Tibial artery (tissue), 4 donors: Measurements from ENCODE around the gene DYNC2H1.
"Not testable (repeated sequence)": the region's sequence is repeated elsewhere in the genome, so short reads cannot be mapped to it uniquely, and the experiment has no call there.

ENCODE experiments used
- DNase-seq, 2 donors: peaks; one replicate each; pipeline ENCODE4 v3.0.0-alpha.2; 2019
- H3K27ac ChIP-seq, 2 donors: fragments of 200-600 bp; sonication (generic) in 1 of 2; 1 replicate in 1 of 2; 2 replicates in 1 of 2; pipeline ENCODE4 v1.5.1; 2018 to 2019; ENCODE audit warnings: mild to moderate bottlenecking in 1 of 2
- H3K27me3 ChIP-seq, 2 donors: fragments of 200-600 bp; sonication (generic) in 1 of 2; one replicate each; pipeline versions ENCODE4 v1.5.1 to v1.6.0; 2016 to 2019
- H3K36me3 ChIP-seq, 3 donors: fragments of 200-600 bp; sonication (generic) in 2 of 3; one replicate each; pipeline ENCODE4 v1.5.1; 2016 to 2019; ENCODE audit warnings: mild to moderate bottlenecking in 2 of 3
- H3K4me1 ChIP-seq, 4 donors: fragments of 200-600 bp; sonication (generic) in 2 of 4; 1 replicate in 3 of 4; 2 replicates in 1 of 4; pipeline ENCODE4 v1.5.1; 2016 to 2019
- H3K4me3 ChIP-seq, 2 donors: fragments of 200-600 bp; sonication (generic) in 1 of 2; 1 replicate in 1 of 2; 2 replicates in 1 of 2; pipeline ENCODE4 v1.5.1; 2018 to 2019; ENCODE audit warnings: mild to moderate bottlenecking in 2 of 2
- H3K9me3 ChIP-seq, 3 donors: fragments of 200-600 bp; sonication (generic) in 1 of 3; one replicate each; pipeline ENCODE4 v1.5.1; 2016 to 2019
- CTCF ChIP-seq, 2 experiments: fragments of 200-600 bp in 1 of 2; fragments of 450-650 bp in 1 of 2; IDR thresholded peaks; one replicate each; pipeline ENCODE4 v1.5.1; 2017 to 2019; ENCODE audit warnings: antibody characterized with exemption in 2 of 2, mild to moderate bottlenecking in 1 of 2, moderate library complexity in 1 of 2
- intact Hi-C: fragments of 100-400 bp; cut with DNase I; formaldehyde crosslinking; loops from one replicate; pipeline ENCODE4 v1.15.0; 2023; ENCODE audit warnings: low total_unique reads

The DYNC2H1 gene

GRCh38 chr11:103110391-103110790, 1.2 kb downstream of the DYNC2H1 start:
- intact Hi-C loops, result no loop called here
- peak overlapping the region in 1 of 2 donors; percentile 58 for H3K27ac ChIP-seq
- peak overlapping the region; percentile 55 to 64 for H3K4me3 ChIP-seq
- peaks cover 0 to 10% (median 0%) of the 10 kb centered on the region in 3 donors for H3K36me3 ChIP-seq
- peaks cover 0 to 23% (median 7%) of the 10 kb centered on the region in 4 donors for H3K4me1 ChIP-seq
- H3K9me3 ChIP-seq, result no peaks in the 10 kb centered on the region
- H3K27me3 ChIP-seq, result no peaks in the 10 kb centered on the region
- DNase-seq, result no peak
- peak in 1 of 2 experiments; percentile 7 for TF ChIP-seq CTCF (IDR thresholded peaks at IDR 0.05)

- Histone ChIP-seq H3K27ac (no peak overlapping the region), H3K4me3 (no peak overlapping the region), H3K4me1 (peaks cover 0 to 23% (median 7%) of the 10 kb centered on the region in 4 donors), H3K36me3 (peaks cover 0 to 13% (median 0%) of the 10 kb centered on the region in 3 donors), H3K9me3 (no peaks in the 10 kb centered on the region), H3K27me3 (no peaks in the 10 kb centered on the region)
- DNase-seq, result no peak
- intact Hi-C loops, result no loop called here
- no peak for TF ChIP-seq CTCF (IDR thresholded peaks at IDR 0.05)
These were observed 2.2 kb downstream of the DYNC2H1 start for GRCh38 chr11:103111400-103111799.

GRCh38 chr11:103112364-103112763, 3.1 kb downstream of the DYNC2H1 start:
- Histone ChIP-seq H3K9me3 (no peaks in the 10 kb centered on the region), H3K4me1 (peaks cover 0 to 23% (median 7%) of the 10 kb centered on the region in 4 donors)
- TF ChIP-seq CTCF (IDR thresholded peaks at IDR 0.05), result no peak

GRCh38 chr11:103114836-103115235, 5.6 kb downstream of the DYNC2H1 start:
- Histone ChIP-seq H3K27me3 (no peaks in the 10 kb centered on the region), H3K36me3 (peaks cover 0 to 27% (median 12%) of the 10 kb centered on the region in 3 donors), H3K4me1 (peaks cover 0 to 23% (median 5%) of the 10 kb centered on the region in 4 donors), H3K4me3 (no peak overlapping the region), H3K27ac (no peak overlapping the region), H3K9me3 (no peaks in the 10 kb centered on the region)
- intact Hi-C loops, result no loop called here
- no peak for DNase-seq
- no peak for TF ChIP-seq CTCF (IDR thresholded peaks at IDR 0.05)

More at GRCh38 chr11:103112364-103112763, 3.1 kb downstream of the DYNC2H1 start:
- no peak overlapping the region for H3K4me3 ChIP-seq
- intact Hi-C loops, result no loop called here
- no peak overlapping the region for H3K27ac ChIP-seq
- DNase-seq, result no peak
- H3K36me3 ChIP-seq, result peaks cover 0 to 13% (median 0%) of the 10 kb centered on the region in 3 donors
- H3K27me3 ChIP-seq, result no peaks in the 10 kb centered on the region

GRCh38 chr11:103125462-103125861, 16.2 kb downstream of the DYNC2H1 start:
- DNase-seq, result no peak
- TF ChIP-seq CTCF (IDR thresholded peaks at IDR 0.05), result no peak
- no peaks in the 10 kb centered on the region for H3K4me1 ChIP-seq
- intact Hi-C loops, result no loop called here
- peaks cover 13 to 51% (median 30%) of the 10 kb centered on the region in 3 donors for H3K36me3 ChIP-seq
- H3K27ac ChIP-seq, result no peak overlapping the region
- no peaks in the 10 kb centered on the region for H3K27me3 ChIP-seq
- H3K4me3 ChIP-seq, result no peak overlapping the region
- H3K9me3 ChIP-seq, result no peaks in the 10 kb centered on the region

- DNase-seq, intact Hi-C loops, H3K27me3 ChIP-seq, H3K27ac ChIP-seq, H3K4me3 ChIP-seq, H3K4me1 ChIP-seq, H3K9me3 ChIP-seq: not testable (repeated sequence)
- peaks cover 12 to 26% (median 20%) of the 10 kb centered on the region in 3 donors for H3K36me3 ChIP-seq
These were observed 32.8 kb downstream of the DYNC2H1 start for GRCh38 chr11:103141986-103142385.
